B cell (primary cell): ENCODE results near the gene LIPA. TPM values are rescaled to one million over a fixed set of nuclear protein-coding genes. Genes with fewer than 3 reads are reported as not detected.
A peak's percentile ranks its signal among the peaks of the same experiment; 100 is the strongest.
"Not testable (repeated sequence)": the region's sequence is repeated elsewhere in the genome, so short reads cannot be mapped to it uniquely, and the experiment has no call there.

Experiments
- ATAC-seq: fragments of 200-7000 bp; cut with Tn5 transposase; one replicate; pipeline ENCODE4 v1.10.0; 2021; ENCODE audit warnings: low read depth, mild to moderate bottlenecking, moderate number of reproducible peaks, moderate library complexity
- CTCF ChIA-PET: fragments of 350-600 bp; sonication (Branson Sonifier 250); formaldehyde crosslinking; loops from one replicate; lab custom pipeline; 2021; ENCODE audit warnings: antibody characterized with exemption, inconsistent platforms; lab: Charles Lee
- POLR2A ChIA-PET: fragments of 350-600 bp; sonication (Branson Sonifier 250); formaldehyde crosslinking; loops from one replicate; lab custom pipeline; 2021; ENCODE audit warnings: antibody characterized with exemption; lab: Charles Lee
- DNase-seq: peaks from one replicate; pipeline ENCODE4 v3.0.0; 2013
- H2AFZ ChIP-seq: 2 replicates; pipeline ENCODE4 v1.6.1; 2012; ENCODE audit warnings: mild to moderate bottlenecking, low read depth, low read length; ENCODE audit not compliant: insufficient read depth, poor library complexity, severe bottlenecking
- H3K27ac ChIP-seq, 2 donors: 1 replicate in 1 of 2; 2 replicates in 1 of 2; pipeline ENCODE4 v1.5.1; 2012 to 2013; ENCODE audit warnings: low read length in 2 of 2, mild to moderate bottlenecking in 2 of 2, moderate library complexity in 1 of 2
- H3K27me3 ChIP-seq, 4 experiments: fragments of 200-600 bp in 1 of 4; sonication (generic) in 1 of 4; replicated peaks in 1 of 4; 1 replicate in 2 of 4; 2 replicates in 2 of 4; pipeline versions ENCODE4 v1.6.1 to v1.7.0; 2013 to 2016; ENCODE audit warnings: low read length in 3 of 4, mild to moderate bottlenecking in 2 of 4, mixed read lengths in 1 of 4, moderate library complexity in 1 of 4; ENCODE audit not compliant: insufficient read depth in 4 of 4, control insufficient read depth in 3 of 4; ENCODE audit errors: control extremely low read depth in 1 of 4
- H3K36me3 ChIP-seq, 2 experiments: replicated peaks in 1 of 2; 1 replicate in 1 of 2; 2 replicates in 1 of 2; pipeline versions ENCODE4 v1.6.1 to v1.7.1; 2013; ENCODE audit warnings: low read length in 1 of 2; ENCODE audit not compliant: insufficient read depth in 2 of 2, control insufficient read depth in 1 of 2; ENCODE audit errors: control extremely low read depth in 1 of 2, extremely low read depth in 1 of 2
- H3K4me1 ChIP-seq, 2 donors: fragments of 200-600 bp in 1 of 2; sonication (generic) in 1 of 2; 1 replicate in 1 of 2; 2 replicates in 1 of 2; pipeline versions ENCODE4 v1.5.1 to v1.6.1; 2013 to 2017; ENCODE audit warnings: low read length in 2 of 2; ENCODE audit not compliant: control insufficient read depth in 2 of 2, insufficient read depth in 2 of 2
- H3K4me2 ChIP-seq: replicated peaks from 2 replicates; pipeline ENCODE3; 2012; ENCODE audit warnings: mild to moderate bottlenecking, low read depth, low read length; ENCODE audit not compliant: poor library complexity, severe bottlenecking
- H3K4me3 ChIP-seq, 5 experiments: fragments of 200-600 bp in 1 of 5; sonication (generic) in 1 of 5; 1 replicate in 3 of 5; 2 replicates in 2 of 5; pipeline versions ENCODE4 v1.5.1 to v1.7.0; 2011 to 2016; ENCODE audit warnings: low read length in 4 of 5, mild to moderate bottlenecking in 4 of 5, low read depth in 2 of 5, control low read depth in 1 of 5, moderate library complexity in 1 of 5; ENCODE audit not compliant: insufficient read depth in 1 of 5; ENCODE audit errors: control extremely low read depth in 1 of 5, extremely low read depth in 1 of 5
- H3K79me2 ChIP-seq: fragments of 200-600 bp; sonication (generic); one replicate; pipeline ENCODE4 v1.6.0; 2016; ENCODE audit warnings: low read length; ENCODE audit not compliant: control insufficient read depth, insufficient read depth
- H3K9ac ChIP-seq: fragments of 200-600 bp; sonication (generic); 2 replicates; pipeline ENCODE4 v1.6.1; 2017; ENCODE audit warnings: mild to moderate bottlenecking, low read length, moderate library complexity
- H3K9me3 ChIP-seq, 3 donors: one replicate each; pipeline versions ENCODE4 v1.6.1 to v1.7.1; 2013; ENCODE audit warnings: low read length in 2 of 3; ENCODE audit not compliant: control insufficient read depth in 2 of 3, insufficient read depth in 1 of 3; ENCODE audit errors: control extremely low read depth in 1 of 3
- H4K20me1 ChIP-seq: 2 replicates; pipeline ENCODE4 v1.6.0; 2012; ENCODE audit warnings: mild to moderate bottlenecking, low read length; ENCODE audit not compliant: insufficient read depth, control insufficient read depth, poor library complexity, severe bottlenecking
- H3K27ac Mint-ChIP-seq: one replicate; pipeline ENCODE4 v1.8.0; 2021; ENCODE audit warnings: mixed read lengths
- H3K27me3 Mint-ChIP-seq: one replicate; pipeline ENCODE4 v1.8.0; 2021; ENCODE audit warnings: mixed read lengths
- H3K4me1 Mint-ChIP-seq: one replicate; pipeline ENCODE4 v1.8.0; 2021; ENCODE audit warnings: mixed read lengths
- H3K4me3 Mint-ChIP-seq: one replicate; pipeline ENCODE4 v1.8.0; 2021; ENCODE audit warnings: mixed read lengths
- H3K9me3 Mint-ChIP-seq: one replicate; pipeline ENCODE4 v1.8.0; 2022; ENCODE audit warnings: mixed read lengths; ENCODE audit not compliant: insufficient read depth
- CTCF ChIP-seq: fragments of 200-600 bp; IDR thresholded peaks from one replicate; pipeline ENCODE4 v1.8.0; 2022; ENCODE audit warnings: antibody characterized with exemption, mild to moderate bottlenecking
- EZH2 ChIP-seq: IDR thresholded peaks from 2 replicates; pipeline ENCODE4 v1.6.1; 2012; ENCODE audit warnings: borderline replicate concordance, low read depth, mild to moderate bottlenecking, moderate library complexity, low read length; ENCODE audit not compliant: insufficient read depth, poor library complexity, severe bottlenecking
- WGBS: methylation state at CpG from one replicate; pipeline ENCODE4 v1.1.5; 2013; ENCODE audit warnings: missing lambda C conversion rate; ENCODE audit not compliant: insufficient coverage; 5-methylcytosine and 5-hydroxymethylcytosine counted together
- intact Hi-C: fragments of 100-400 bp; cut with micrococcal nuclease; formaldehyde crosslinking; loops from one replicate; pipeline ENCODE4 v1.10.0; 2022
- polyA plus RNA-seq: library from polyadenylated mRNA; depleted of rRNA; stranded (reverse); fragments of >200 nt; gene quantifications from 2 replicates; pipeline ENCODE4 v1.2.3, GENCODE V29; 2012
- total RNA-seq, 2 donors: library from RNA; stranded (reverse); fragments of 120-200 nt in 1 of 2; gene quantifications; 1 replicate in 1 of 2; 2 replicates in 1 of 2; pipeline versions ENCODE4 v1.2.3 to v1.2.4, GENCODE V29; 2013 to 2022

Gene LIPA
- total and polyA plus RNA-seq, 2 donors (not counting 1 experiment from before 2014, with no cell fraction given): 16.4 to 36.5 TPM

GRCh38 chr10:89295597-89295996 lies 44.0 kb upstream of the LIPA start:
- peaks cover 17% of the 10 kb centered on the region for H3K79me2 ChIP-seq
- H3K27me3 Mint-ChIP-seq: no peaks in the 10 kb centered on the region
- no peaks in the 10 kb centered on the region for H3K9me3 Mint-ChIP-seq
- WGBS: no CpG with 5 or more reads among the region's 1 CpG
- H3K4me1 Mint-ChIP-seq: peaks cover 28% of the 10 kb centered on the region
- H3K27ac Mint-ChIP-seq: peak overlapping the region; percentile 93
- intact Hi-C loops: no loop called here
- POLR2A ChIA-PET: interaction anchor here (0.6 kb wide), 1 partner anchor 338 kb away, joined by 4 read pairs; no protein-coding TSS in a partner anchor
- no peak overlapping the region for H2AFZ ChIP-seq
- no peaks in the 10 kb centered on the region for H3K27me3 ChIP-seq
- DNase-seq (no peak), ATAC-seq (no peak)
- no peak for TF ChIP-seq EZH2
- no peak for TF ChIP-seq CTCF
- H3K9me3 ChIP-seq: peaks cover 2 to 11% (median 3%) of the 10 kb centered on the region in 3 donors
- no peak overlapping the region for H3K9ac ChIP-seq
- no peaks in the 10 kb centered on the region for H3K36me3 ChIP-seq
- peak overlapping the region; percentile 45 for H3K4me3 Mint-ChIP-seq
- no peak overlapping the region for H3K4me3 ChIP-seq
- H3K27ac ChIP-seq: peak overlapping the region; percentile 34 to 68
- CTCF ChIA-PET: interaction anchor here (2.8 kb wide), 1 partner anchor 73 kb away, joined by 15 read pairs; no protein-coding TSS in a partner anchor
- H4K20me1 ChIP-seq: no peaks in the 10 kb centered on the region
- H3K4me2 ChIP-seq: peak overlapping the region; percentile 63
- peaks cover 21 to 23% of the 10 kb centered on the region in 2 donors for H3K4me1 ChIP-seq

GRCh38 chr10:89294721-89295239 lies 43.2 kb upstream of the LIPA start:
- Histone ChIP-seq H3K4me2 (no peak overlapping the region), H2AFZ (no peak overlapping the region), H3K36me3 (no peaks in the 10 kb centered on the region), H3K4me1 (peaks cover 21 to 23% of the 10 kb centered on the region in 2 donors), H3K27ac (no peak overlapping the region), H4K20me1 (no peaks in the 10 kb centered on the region), H3K27me3 (no peaks in the 10 kb centered on the region), H3K9me3 (peaks cover 2 to 9% (median 3%) of the 10 kb centered on the region in 3 donors), H3K9ac (no peak overlapping the region), H3K4me3 (no peak overlapping the region), H3K79me2 (peaks cover 17% of the 10 kb centered on the region)
- H3K4me3 Mint-ChIP-seq: no peak overlapping the region
- WGBS: 86% methylated on average over 1 of the region's 3 CpGs
- no peaks in the 10 kb centered on the region for H3K9me3 Mint-ChIP-seq
- ATAC-seq (no peak), DNase-seq (no peak)
- no peaks in the 10 kb centered on the region for H3K27me3 Mint-ChIP-seq
- ChIA-PET POLR2A (no interaction called here), CTCF (interaction anchor here (0.8 to 2.8 kb wide), 3 partner anchors 74 to 122 kb away, joined by 3 to 15 read pairs (median 3); no protein-coding TSS in a partner anchor)
- no peak for TF ChIP-seq CTCF
- TF ChIP-seq EZH2: no peak
- no peak overlapping the region for H3K27ac Mint-ChIP-seq
- H3K4me1 Mint-ChIP-seq: peaks cover 26% of the 10 kb centered on the region
- intact Hi-C loops: no loop called here

GRCh38 chr10:89285303-89285702 lies 33.7 kb upstream of the LIPA start:
- H3K9me3 ChIP-seq, intact Hi-C loops, H3K4me1 ChIP-seq, H3K27me3 Mint-ChIP-seq, H3K27me3 ChIP-seq, H3K4me2 ChIP-seq, H4K20me1 ChIP-seq, H3K79me2 ChIP-seq, H3K9me3 Mint-ChIP-seq, DNase-seq, H3K4me3 ChIP-seq, POLR2A ChIA-PET, H3K36me3 ChIP-seq, H3K9ac ChIP-seq, H3K27ac Mint-ChIP-seq, ATAC-seq, H3K4me3 Mint-ChIP-seq, H3K27ac ChIP-seq, H3K4me1 Mint-ChIP-seq, H2AFZ ChIP-seq: not testable (repeated sequence)
- CTCF ChIA-PET: interaction anchor here (0.7 kb wide), 1 partner anchor 87 kb away, joined by 3 read pairs; no protein-coding TSS in a partner anchor
- WGBS: 100% methylated on average over 2 of the region's 4 CpGs
